Lower leg skin (tissue), 3 donors: ENCODE data around the gene KRTAP4-9.

Experiments used
- CTCF ChIP-seq, 3 donors: fragments of 450-650 bp; IDR thresholded peaks; one replicate each; pipeline ENCODE4 v1.5.1; 2016; ENCODE audit warnings: antibody characterized with exemption in 3 of 3, mild to moderate bottlenecking in 3 of 3, moderate library complexity in 2 of 3
- POLR2A ChIP-seq, 2 donors: fragments of 450-650 bp; IDR thresholded peaks; one replicate each; pipeline ENCODE4 v1.6.1; 2016 to 2017; ENCODE audit warnings: antibody characterized with exemption in 2 of 2, mild to moderate bottlenecking in 1 of 2, moderate library complexity in 1 of 2

- no peak for TF ChIP-seq CTCF (IDR thresholded peaks at IDR 0.05)
- no peak for TF ChIP-seq POLR2A (IDR thresholded peaks at IDR 0.05)
Observed at GRCh38 chr17:41082626-41083025, 22.6 kb upstream of the KRTAP4-9 start.
